ENCODE data around the gene KIF3B. TPM values are rescaled to one million over a fixed set of nuclear protein-coding genes. Genes with fewer than 3 reads are reported as not detected.

The KIF3B gene
- total RNA-seq, 1 donor = 39.4 TPM

GRCh38 chr20:32233286-32233685 is 44.2 kb upstream of the KIF3B start:
- Histone ChIP-seq H3K36me3 (ENCODE audit: insufficient read depth, low read length) (peaks cover 57% of the 10 kb centered on the region), H3K4me3 (ENCODE audit: insufficient read depth, low read length) (no peak overlapping the region), H3K4me1 (ENCODE audit: insufficient read depth, low read length) (no peaks in the 10 kb centered on the region), H3K9me3 (ENCODE audit: low read depth, low read length) (no peaks in the 10 kb centered on the region), H3K79me2 (ENCODE audit: insufficient read depth, low read length) (no peaks in the 10 kb centered on the region), H3K4me2 (ENCODE audit: insufficient read depth, low read length) (no peak overlapping the region), H3K27ac (ENCODE audit: low read depth, low read length) (no peak overlapping the region), H4K20me1 (ENCODE audit: insufficient read depth, low read length) (no peaks in the 10 kb centered on the region), H2AFZ (ENCODE audit: low read length) (no peak overlapping the region), H3K27me3 (ENCODE audit: insufficient read depth, low read length) (no peaks in the 10 kb centered on the region)
- peak; percentile 37 for DNase-seq (ENCODE audit: insufficient read length, low spot score, missing footprints)
- no peak for TF ChIP-seq CTCF (IDR thresholded peaks at IDR 0.05; ENCODE audit: extremely low read depth, low read depth, low read length)

GRCh38 chr20:32234135-32234808 is 43.2 kb upstream of the KIF3B start:
- Histone ChIP-seq H3K9me3 (ENCODE audit: low read depth, low read length) (no peaks in the 10 kb centered on the region), H3K4me1 (ENCODE audit: insufficient read depth, low read length) (peaks cover 6% of the 10 kb centered on the region), H3K36me3 (ENCODE audit: insufficient read depth, low read length) (peaks cover 52% of the 10 kb centered on the region), H3K4me3 (ENCODE audit: insufficient read depth, low read length) (no peak overlapping the region), H3K4me2 (ENCODE audit: insufficient read depth, low read length) (no peak overlapping the region), H4K20me1 (ENCODE audit: insufficient read depth, low read length) (no peaks in the 10 kb centered on the region), H2AFZ (ENCODE audit: low read length) (no peak overlapping the region), H3K27me3 (ENCODE audit: insufficient read depth, low read length) (no peaks in the 10 kb centered on the region), H3K79me2 (ENCODE audit: insufficient read depth, low read length) (no peaks in the 10 kb centered on the region), H3K27ac (ENCODE audit: low read depth, low read length) (no peak overlapping the region)
- no peak for DNase-seq (ENCODE audit: insufficient read length, low spot score, missing footprints)
- no peak for TF ChIP-seq CTCF (IDR thresholded peaks at IDR 0.05; ENCODE audit: extremely low read depth, low read depth, low read length)

- no peak overlapping the region for H3K4me3 ChIP-seq (ENCODE audit: insufficient read depth, low read length)
- DNase-seq (ENCODE audit: insufficient read length, low spot score, missing footprints) = no peak
- TF ChIP-seq CTCF (IDR thresholded peaks at IDR 0.05; ENCODE audit: extremely low read depth, low read depth, low read length) = no peak
- H3K27me3 ChIP-seq (ENCODE audit: insufficient read depth, low read length) = no peaks in the 10 kb centered on the region
- no peak overlapping the region for H2AFZ ChIP-seq (ENCODE audit: low read length)
- H3K4me1 ChIP-seq (ENCODE audit: insufficient read depth, low read length) = peaks cover 6% of the 10 kb centered on the region
- H3K9me3 ChIP-seq (ENCODE audit: low read depth, low read length) = no peaks in the 10 kb centered on the region
- peaks cover 52% of the 10 kb centered on the region for H3K36me3 ChIP-seq (ENCODE audit: insufficient read depth, low read length)
- no peak overlapping the region for H3K27ac ChIP-seq (ENCODE audit: low read depth, low read length)
- H3K4me2 ChIP-seq (ENCODE audit: insufficient read depth, low read length) = no peak overlapping the region
- H4K20me1 ChIP-seq (ENCODE audit: insufficient read depth, low read length) = no peaks in the 10 kb centered on the region
- no peaks in the 10 kb centered on the region for H3K79me2 ChIP-seq (ENCODE audit: insufficient read depth, low read length)
Measured at GRCh38 chr20:32235331-32236047, 42.0 kb upstream of the KIF3B start.

- Histone ChIP-seq H3K4me2 (ENCODE audit: insufficient read depth, low read length) (no peak overlapping the region), H3K4me3 (ENCODE audit: insufficient read depth, low read length) (no peak overlapping the region), H3K36me3 (ENCODE audit: insufficient read depth, low read length) (peaks cover 47% of the 10 kb centered on the region), H3K27me3 (ENCODE audit: insufficient read depth, low read length) (no peaks in the 10 kb centered on the region), H3K9me3 (ENCODE audit: low read depth, low read length) (no peaks in the 10 kb centered on the region), H3K27ac (ENCODE audit: low read depth, low read length) (no peak overlapping the region), H4K20me1 (ENCODE audit: insufficient read depth, low read length) (no peaks in the 10 kb centered on the region), H2AFZ (ENCODE audit: low read length) (no peak overlapping the region), H3K79me2 (ENCODE audit: insufficient read depth, low read length) (no peaks in the 10 kb centered on the region), H3K4me1 (ENCODE audit: insufficient read depth, low read length) (peaks cover 6% of the 10 kb centered on the region)
- no peak for TF ChIP-seq CTCF (IDR thresholded peaks at IDR 0.05; ENCODE audit: extremely low read depth, low read depth, low read length)
- DNase-seq (ENCODE audit: insufficient read length, low spot score, missing footprints) = no peak
Measured at GRCh38 chr20:32236048-32236533, 41.4 kb upstream of the KIF3B start.
